DOHH2 (cell line): ENCODE data around the gene ABCG2.

Experiments
- H3F3A ChIP-seq: fragments of 200-600 bp; sonication (generic), shearing (Covaris generic); 2 replicates; pipeline ENCODE4 v1.6.0; 2016; ENCODE audit warnings: antibody characterized with exemption, mild to moderate bottlenecking; ENCODE audit not compliant: control insufficient read depth, insufficient read depth
- H3K27ac ChIP-seq: fragments of 200-600 bp; sonication (generic); 2 replicates; pipeline ENCODE4 v1.5.1; 2014; ENCODE audit warnings: low read depth, mild to moderate bottlenecking, low read length, moderate library complexity
- H3K27me3 ChIP-seq: fragments of 200-600 bp; sonication (generic); 2 replicates; pipeline ENCODE4 v1.6.1; 2014; ENCODE audit warnings: mild to moderate bottlenecking, low read length, mixed read lengths; ENCODE audit not compliant: control insufficient read depth
- H3K36me3 ChIP-seq: fragments of 200-600 bp; sonication (generic); 2 replicates; pipeline ENCODE4 v1.6.1; 2014; ENCODE audit warnings: mild to moderate bottlenecking, low read length, moderate library complexity, mixed read lengths; ENCODE audit not compliant: control insufficient read depth
- H3K4me1 ChIP-seq: fragments of 200-600 bp; sonication (generic); 2 replicates; pipeline ENCODE4 v1.6.1; 2014; ENCODE audit warnings: mild to moderate bottlenecking, low read length, mixed read lengths; ENCODE audit not compliant: control insufficient read depth
- H3K4me2 ChIP-seq: fragments of 200-600 bp; sonication (generic); 2 replicates; pipeline ENCODE4 v1.6.0; 2014; ENCODE audit warnings: mild to moderate bottlenecking, low read length, moderate library complexity
- H3K4me3 ChIP-seq: fragments of 200-600 bp; sonication (generic); 2 replicates; pipeline ENCODE4 v1.5.1; 2014; ENCODE audit warnings: mild to moderate bottlenecking, low read length, mixed read lengths
- H3K79me2 ChIP-seq: fragments of 200-600 bp; sonication (generic); 2 replicates; pipeline ENCODE4 v1.6.1; 2014; ENCODE audit warnings: mild to moderate bottlenecking, low read length, mixed read lengths; ENCODE audit not compliant: control insufficient read depth
- H3K9me2 ChIP-seq: fragments of 200-600 bp; sonication (generic); replicated peaks from 2 replicates; pipeline ENCODE4 v1.6.1; 2014; ENCODE audit warnings: mild to moderate bottlenecking, low read length, mixed read lengths; ENCODE audit not compliant: control insufficient read depth
- H3K9me3 ChIP-seq: fragments of 200-600 bp; sonication (generic); 2 replicates; pipeline ENCODE4 v1.6.1; 2014; ENCODE audit warnings: antibody characterized with exemption, low read length, mixed read lengths; ENCODE audit not compliant: control insufficient read depth, insufficient read depth
- H4K20me1 ChIP-seq: fragments of 200-600 bp; sonication (generic); 2 replicates; pipeline ENCODE4 v1.6.0; 2014; ENCODE audit warnings: low read depth, mild to moderate bottlenecking, antibody characterized with exemption, low read length, moderate library complexity; ENCODE audit not compliant: control insufficient read depth, insufficient read depth
- CTCF ChIP-seq: fragments of 200-600 bp; sonication (generic); IDR thresholded peaks from one replicate; pipeline ENCODE4 v1.5.1; 2014; ENCODE audit warnings: antibody characterized with exemption, mild to moderate bottlenecking, low read depth, low read length; ENCODE audit not compliant: poor library complexity, severe bottlenecking
- EZH2phosphoT487 ChIP-seq: fragments of 200-600 bp; sonication (generic); IDR thresholded peaks from 2 replicates; pipeline ENCODE4 v1.6.1; 2017; ENCODE audit warnings: borderline replicate concordance, mild to moderate bottlenecking, antibody characterized with exemption, low read length, moderate library complexity, mixed read lengths

ABCG2 gene

GRCh38 chr4:88077911-88078524 lies 80.4 kb downstream of the ABCG2 start:
- H3K4me3 ChIP-seq = no peak overlapping the region
- H3K9me2 ChIP-seq = no peaks in the 10 kb centered on the region
- H3K4me2 ChIP-seq = no peak overlapping the region
- no peaks in the 10 kb centered on the region for H3F3A ChIP-seq
- TF ChIP-seq EZH2phosphoT487 = no peak
- no peak for TF ChIP-seq CTCF
- H3K36me3 ChIP-seq = peaks cover 26% of the 10 kb centered on the region
- no peaks in the 10 kb centered on the region for H3K9me3 ChIP-seq
- H3K79me2 ChIP-seq = no peaks in the 10 kb centered on the region
- H4K20me1 ChIP-seq = no peaks in the 10 kb centered on the region
- no peak overlapping the region for H3K27ac ChIP-seq
- H3K4me1 ChIP-seq = no peaks in the 10 kb centered on the region
- H3K27me3 ChIP-seq = no peaks in the 10 kb centered on the region

DNA sequence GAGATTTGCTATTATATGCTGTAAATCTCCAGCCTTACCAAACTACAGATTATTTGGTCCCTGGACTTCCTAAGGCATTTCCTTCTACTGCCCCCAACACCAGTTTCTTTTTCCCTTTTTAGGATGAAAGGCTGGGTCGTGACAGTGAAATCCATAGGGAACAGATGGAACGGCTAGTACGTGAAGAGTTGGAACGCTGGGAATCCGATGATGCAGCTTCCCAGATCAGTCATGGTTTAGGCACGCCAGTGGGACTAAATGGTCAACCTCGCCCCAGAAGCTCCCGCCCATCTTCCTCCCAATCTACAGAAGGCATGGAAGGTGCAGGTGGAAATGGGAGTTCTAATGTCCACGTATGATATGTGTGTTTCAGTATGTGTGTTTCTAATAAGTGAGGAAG lies 83.1 kb downstream of the ABCG2 start:
- H3K27ac ChIP-seq = no peak overlapping the region
- no peaks in the 10 kb centered on the region for H3K9me2 ChIP-seq
- H3K36me3 ChIP-seq = peaks cover 49% of the 10 kb centered on the region
- H3K27me3 ChIP-seq = no peaks in the 10 kb centered on the region
- TF ChIP-seq CTCF = no peak
- TF ChIP-seq EZH2phosphoT487 = no peak
- no peak overlapping the region for H3K4me2 ChIP-seq
- H3F3A ChIP-seq = no peaks in the 10 kb centered on the region
- no peaks in the 10 kb centered on the region for H4K20me1 ChIP-seq
- no peaks in the 10 kb centered on the region for H3K4me1 ChIP-seq
- H3K79me2 ChIP-seq = no peaks in the 10 kb centered on the region
- no peaks in the 10 kb centered on the region for H3K9me3 ChIP-seq
- H3K4me3 ChIP-seq = no peak overlapping the region

- no peaks in the 10 kb centered on the region for H3K27me3 ChIP-seq
- 0 out of 2 replicates have a peak, but pooled peaks cover 2% of the 10 kb centered on the region for H3F3A ChIP-seq
- H3K4me1 ChIP-seq = no peaks in the 10 kb centered on the region
- peaks cover 68% of the 10 kb centered on the region for H3K36me3 ChIP-seq
- H4K20me1 ChIP-seq = no peaks in the 10 kb centered on the region
- H3K9me2 ChIP-seq = no peaks in the 10 kb centered on the region
- H3K79me2 ChIP-seq = no peaks in the 10 kb centered on the region
- H3K4me3 ChIP-seq = no peak overlapping the region
- H3K27ac ChIP-seq = no peak overlapping the region
- H3K9me3 ChIP-seq = peaks cover 4% of the 10 kb centered on the region; the same call in 1 of the 2 replicates
- no peak overlapping the region for H3K4me2 ChIP-seq
- TF ChIP-seq EZH2phosphoT487 (no peak), CTCF (no peak)
These were observed 88.4 kb downstream of the ABCG2 start for GRCh38 chr4:88070031-88070430.

- Histone ChIP-seq H3F3A (0 out of 2 replicates have a peak, but pooled peaks cover 2% of the 10 kb centered on the region), H3K36me3 (peaks cover 59% of the 10 kb centered on the region)
- no peak for TF ChIP-seq CTCF
- no peak for TF ChIP-seq EZH2phosphoT487
These were observed 94.0 kb downstream of the ABCG2 start for GRCh38 chr4:88064410-88064809.

More at GRCh38 chr4:88064410-88064809, 94.0 kb downstream of the ABCG2 start:
- H3K9me2 ChIP-seq = no peaks in the 10 kb centered on the region
- no peak overlapping the region for H3K4me3 ChIP-seq
- H3K4me1 ChIP-seq = no peaks in the 10 kb centered on the region
- H4K20me1 ChIP-seq = no peaks in the 10 kb centered on the region
- H3K27me3 ChIP-seq = no peaks in the 10 kb centered on the region
- no peaks in the 10 kb centered on the region for H3K79me2 ChIP-seq
- no peak overlapping the region for H3K27ac ChIP-seq
- H3K9me3 ChIP-seq = no peaks in the 10 kb centered on the region; the same call in 1 of the 2 replicates
- H3K4me2 ChIP-seq = no peak overlapping the region
